GM04503 (cell line): ENCODE measurements around the gene SLC35F4.
A peak's percentile ranks its signal among the peaks of the same experiment; 100 is the strongest.
"Not testable (repeated sequence)": the region's sequence is repeated elsewhere in the genome, so short reads cannot be mapped to it uniquely, and the experiment has no call there.

Experiments
- DNase-seq: peaks from one replicate; pipeline ENCODE4 v3.0.0-alpha.2; 2012; ENCODE audit warnings: low read depth

The SLC35F4 gene

GRCh38 chr14:57865403-57866198, at the start of gene SLC35F4:
TSS of gene SLC35F4 (minus strand) at chr14:57866092.
- no peak for DNase-seq

- no peak for DNase-seq
These were observed 43.7 kb upstream of the SLC35F4 start for GRCh38 chr14:57909626-57910025.

- no peak for DNase-seq
These were observed 38.1 kb upstream of the SLC35F4 start for GRCh38 chr14:57903954-57904353.

- DNase-seq: no peak
These were observed 33.1 kb upstream of the SLC35F4 start for GRCh38 chr14:57898837-57899572.

- DNase-seq: no peak
These were observed 31.4 kb upstream of the SLC35F4 start for GRCh38 chr14:57897144-57897748.

GRCh38 chr14:57889245-57889644, 23.4 kb upstream of the SLC35F4 start:
- peak; percentile 17 for DNase-seq

- no peak for DNase-seq
These were observed 18.3 kb upstream of the SLC35F4 start for GRCh38 chr14:57884175-57884574.

GRCh38 chr14:57883061-57883460, 17.2 kb upstream of the SLC35F4 start:
- DNase-seq: peak; percentile 27

GRCh38 chr14:57879516-57879915, 13.6 kb upstream of the SLC35F4 start:
- no peak for DNase-seq

GRCh38 chr14:57875985-57876384, 10.1 kb upstream of the SLC35F4 start:
- DNase-seq: no peak

- no peak for DNase-seq
These were observed 9.4 kb upstream of the SLC35F4 start for GRCh38 chr14:57875296-57875695.

- DNase-seq: peak; percentile 27
These were observed 5.7 kb upstream of the SLC35F4 start for GRCh38 chr14:57871459-57872080.

GRCh38 chr14:57870686-57871457, 5.0 kb upstream of the SLC35F4 start:
- DNase-seq: no peak

GRCh38 chr14:57869617-57870016, 3.7 kb upstream of the SLC35F4 start:
- DNase-seq: no peak

GRCh38 chr14:57866199-57866705, 360 bp upstream of the SLC35F4 start:
- no peak for DNase-seq

GRCh38 chr14:57865066-57865402, 858 bp downstream of the SLC35F4 start:
- DNase-seq: no peak

- DNase-seq: no peak
These were observed 1.2 kb downstream of the SLC35F4 start for GRCh38 chr14:57864659-57865058.

- DNase-seq: no peak
These were observed 2.4 kb downstream of the SLC35F4 start for GRCh38 chr14:57863471-57863870.

GRCh38 chr14:57855666-57856065, 10.2 kb downstream of the SLC35F4 start:
- not testable (repeated sequence) for DNase-seq

GRCh38 chr14:57854571-57854970, 11.3 kb downstream of the SLC35F4 start:
- no peak for DNase-seq

GRCh38 chr14:57851354-57851753, 14.5 kb downstream of the SLC35F4 start:
- DNase-seq: no peak

GRCh38 chr14:57848786-57849185, 17.1 kb downstream of the SLC35F4 start:
- DNase-seq: no peak
